Measurements from ENCODE around the gene VN1R5.

The VN1R5 gene

DNA sequence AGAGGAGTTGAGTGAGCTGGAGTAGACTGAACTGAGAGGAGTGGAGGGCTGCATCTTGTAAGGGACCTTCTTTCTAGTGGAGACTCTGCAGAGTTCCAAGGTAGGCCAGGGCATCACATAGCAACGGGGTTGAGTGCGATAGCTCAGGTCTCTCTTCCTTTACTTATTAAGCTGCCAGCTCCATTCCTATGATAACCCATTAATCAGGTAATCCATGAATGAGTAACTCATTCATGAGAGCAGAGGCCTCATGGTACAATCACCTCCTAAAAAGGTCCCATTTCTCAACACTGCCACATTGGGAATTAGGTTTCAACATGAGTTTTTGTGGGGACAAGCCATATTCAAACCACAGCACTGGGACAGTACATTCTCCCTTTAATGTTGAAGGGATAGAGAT, 21.3 kb downstream of the VN1R5 start:
- Histone ChIP-seq H2AK5ac (ENCODE audit: low read length) (no peak overlapping the region), H3K23ac (ENCODE audit: low read length) (no peak overlapping the region), H3K56ac (ENCODE audit: low read length) (no peak overlapping the region), H3K4me3 (ENCODE audit: low read length) (no peak overlapping the region), H3K4ac (ENCODE audit: low read depth, low read length) (no peak overlapping the region), H2BK120ac (ENCODE audit: low read depth, low read length) (no peak overlapping the region), H4K5ac (ENCODE audit: low read length) (no peak overlapping the region), H3K79me1 (ENCODE audit: low read length) (no peaks in the 10 kb centered on the region), H2BK5ac (ENCODE audit: low read length) (no peak overlapping the region), H3K4me2 (ENCODE audit: low read length) (no peak overlapping the region), H3K4me1 (ENCODE audit: control insufficient read depth, low read depth, low read length) (no peaks in the 10 kb centered on the region), H2BK15ac (replicated peaks; ENCODE audit: low read depth) (no peak overlapping the region), H3K18ac (ENCODE audit: low read length) (no peak overlapping the region), H3K9ac (ENCODE audit: low read length) (no peak overlapping the region), H3K27ac (ENCODE audit: low read depth, low read length) (no peak overlapping the region), H3K36me3 (ENCODE audit: control insufficient read depth, insufficient read depth, low read length) (no peaks in the 10 kb centered on the region), H3K79me2 (ENCODE audit: control insufficient read depth, insufficient read depth, low read length) (no peaks in the 10 kb centered on the region), H3K27me3 (ENCODE audit: insufficient read depth, low read length, poor library complexity) (no peaks in the 10 kb centered on the region), H4K8ac (ENCODE audit: low read depth, low read length) (no peak overlapping the region)
- DNase-seq, result no peak
- no CpG with 5 or more reads among the region's 2 CpGs for WGBS (ENCODE audit: extremely low coverage, insufficient coverage, low lambda C conversion rate)

DNA sequence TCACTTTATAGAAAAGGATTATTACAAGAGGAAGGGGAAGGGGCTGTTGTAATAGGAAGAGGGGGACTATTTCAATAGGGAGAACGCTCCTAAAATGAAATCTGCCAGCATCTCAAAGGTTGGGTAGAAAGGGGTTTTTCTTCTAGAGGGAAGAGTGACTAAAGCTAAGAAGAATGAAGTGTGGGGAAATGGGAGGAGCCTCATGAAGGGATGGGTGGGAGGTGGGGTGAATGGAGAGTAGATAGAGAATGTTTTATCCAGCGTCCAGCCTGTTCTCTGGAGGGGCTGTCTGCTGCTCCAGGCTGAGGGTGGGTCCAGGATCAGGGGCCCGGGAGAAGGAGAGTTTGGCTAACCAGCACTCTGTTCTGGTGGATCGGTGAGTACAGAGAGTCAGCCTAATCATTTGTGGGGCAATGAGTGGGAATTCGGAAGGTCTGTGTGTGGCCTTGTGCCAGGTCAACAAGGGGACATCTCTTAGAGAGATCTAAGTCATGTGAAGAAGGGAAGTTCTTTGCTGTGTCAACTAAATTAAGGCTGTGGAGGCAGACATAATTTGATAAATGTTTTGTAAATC, 25.2 kb downstream of the VN1R5 start:
- Histone ChIP-seq H3K9ac (ENCODE audit: low read length) (no peak overlapping the region), H3K79me1 (ENCODE audit: low read length) (no peaks in the 10 kb centered on the region), H3K56ac (ENCODE audit: low read length) (peak overlapping the region; percentile 44), H3K36me3 (ENCODE audit: control insufficient read depth, insufficient read depth, low read length) (no peaks in the 10 kb centered on the region), H3K4me2 (ENCODE audit: low read length) (no peak overlapping the region), H3K27me3 (ENCODE audit: insufficient read depth, low read length, poor library complexity) (no peaks in the 10 kb centered on the region), H2BK15ac (replicated peaks; ENCODE audit: low read depth) (no peak overlapping the region), H2BK5ac (ENCODE audit: low read length) (peak overlapping the region; percentile 9), H2BK120ac (ENCODE audit: low read depth, low read length) (no peak overlapping the region), H3K27ac (ENCODE audit: low read depth, low read length) (no peak overlapping the region), H3K79me2 (ENCODE audit: control insufficient read depth, insufficient read depth, low read length) (no peaks in the 10 kb centered on the region), H2AK5ac (ENCODE audit: low read length) (no peak overlapping the region), H3K4me1 (ENCODE audit: control insufficient read depth, low read depth, low read length) (no peaks in the 10 kb centered on the region), H3K23ac (ENCODE audit: low read length) (no peak overlapping the region), H3K18ac (ENCODE audit: low read length) (no peak overlapping the region), H3K4me3 (ENCODE audit: low read length) (no peak overlapping the region), H4K5ac (ENCODE audit: low read length) (no peak overlapping the region), H4K8ac (ENCODE audit: low read depth, low read length) (no peak overlapping the region), H3K4ac (ENCODE audit: low read depth, low read length) (no peak overlapping the region)
- WGBS (ENCODE audit: extremely low coverage, insufficient coverage, low lambda C conversion rate), result no CpG with 5 or more reads among the region's 5 CpGs
- DNase-seq, result peak; percentile 45

DNA sequence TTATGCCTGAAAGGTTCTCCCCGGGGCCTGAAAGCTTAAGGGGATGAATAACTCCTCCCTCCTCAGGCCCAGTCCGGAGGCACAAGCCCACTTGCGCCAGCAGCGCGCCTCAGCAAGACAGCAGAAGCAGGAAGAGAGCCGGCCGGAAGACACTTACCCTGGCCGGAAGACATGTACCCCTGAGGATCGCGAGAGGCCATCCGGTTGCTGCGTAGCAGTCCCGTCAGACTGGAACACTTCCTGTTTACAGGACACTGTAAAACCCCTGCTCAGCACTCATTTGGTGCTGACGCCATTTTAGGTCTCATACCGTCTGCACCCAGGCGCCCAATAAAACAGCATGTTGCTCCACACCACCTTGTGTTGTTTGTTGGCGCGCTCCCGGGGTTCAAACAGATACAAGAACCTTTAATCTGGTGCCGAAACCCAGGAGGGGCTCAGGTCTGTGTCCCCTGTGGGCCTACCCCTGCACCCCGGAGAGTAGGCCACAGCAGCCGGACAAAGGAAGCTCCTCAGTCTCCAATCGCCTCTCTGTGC, 30.3 kb downstream of the VN1R5 start:
- H3K4me1 ChIP-seq (ENCODE audit: control insufficient read depth, low read depth, low read length), result no peaks in the 10 kb centered on the region
- DNase-seq, result no peak

DNA sequence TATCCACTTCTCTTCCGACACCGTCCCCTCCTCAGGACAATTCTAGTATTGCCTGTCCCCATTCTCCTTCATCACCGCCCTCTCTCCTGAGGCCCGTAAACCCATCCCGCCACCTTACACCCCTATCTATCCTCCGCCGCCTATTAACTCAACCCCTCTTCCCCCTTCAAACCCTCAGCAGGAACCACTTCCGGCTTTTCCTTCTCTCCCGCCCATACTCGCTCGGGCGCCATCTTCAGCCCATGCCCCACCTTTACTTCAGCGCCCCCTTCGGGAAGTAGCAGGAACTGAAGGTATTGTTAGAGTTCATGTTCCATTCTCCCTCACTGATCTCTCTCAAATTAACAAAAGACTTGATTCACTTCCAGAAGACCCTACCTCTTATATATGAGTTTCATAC, 31.6 kb downstream of the VN1R5 start:
- H3K18ac ChIP-seq (ENCODE audit: low read length), result no peak overlapping the region
- no peak overlapping the region for H3K56ac ChIP-seq (ENCODE audit: low read length)
- H3K27ac ChIP-seq (ENCODE audit: low read depth, low read length), result no peak overlapping the region
- no peak overlapping the region for H2BK5ac ChIP-seq (ENCODE audit: low read length)
- no peak overlapping the region for H3K4ac ChIP-seq (ENCODE audit: low read depth, low read length)
- H3K27me3 ChIP-seq (ENCODE audit: insufficient read depth, low read length, poor library complexity), result no peaks in the 10 kb centered on the region
- H3K23ac ChIP-seq (ENCODE audit: low read length), result no peak overlapping the region
- no CpG with 5 or more reads among the region's 14 CpGs for WGBS (ENCODE audit: extremely low coverage, insufficient coverage, low lambda C conversion rate)
- no peak for DNase-seq
- no peak overlapping the region for H3K9ac ChIP-seq (ENCODE audit: low read length)
- H3K4me3 ChIP-seq (ENCODE audit: low read length), result no peak overlapping the region
- H3K36me3 ChIP-seq (ENCODE audit: control insufficient read depth, insufficient read depth, low read length), result no peaks in the 10 kb centered on the region
- H2BK120ac ChIP-seq (ENCODE audit: low read depth, low read length), result no peak overlapping the region
- no peak overlapping the region for H4K5ac ChIP-seq (ENCODE audit: low read length)
- no peak overlapping the region for H2AK5ac ChIP-seq (ENCODE audit: low read length)
- H3K4me2 ChIP-seq (ENCODE audit: low read length), result no peak overlapping the region
- H2BK15ac ChIP-seq (replicated peaks; ENCODE audit: low read depth), result no peak overlapping the region
- peaks cover 8% of the 10 kb centered on the region for H3K4me1 ChIP-seq (ENCODE audit: control insufficient read depth, low read depth, low read length)
- H3K79me1 ChIP-seq (ENCODE audit: low read length), result no peaks in the 10 kb centered on the region
- H4K8ac ChIP-seq (ENCODE audit: low read depth, low read length), result no peak overlapping the region
- no peaks in the 10 kb centered on the region for H3K79me2 ChIP-seq (ENCODE audit: control insufficient read depth, insufficient read depth, low read length)

More for the DNA sequence above, 30.3 kb downstream of the VN1R5 start:
- Histone ChIP-seq H3K27ac (ENCODE audit: low read depth, low read length) (no peak overlapping the region), H3K4me3 (ENCODE audit: low read length) (no peak overlapping the region), H3K27me3 (ENCODE audit: insufficient read depth, low read length, poor library complexity) (no peaks in the 10 kb centered on the region), H2AK5ac (ENCODE audit: low read length) (no peak overlapping the region), H3K4me2 (ENCODE audit: low read length) (no peak overlapping the region), H3K9ac (ENCODE audit: low read length) (no peak overlapping the region), H3K56ac (ENCODE audit: low read length) (no peak overlapping the region), H3K36me3 (ENCODE audit: control insufficient read depth, insufficient read depth, low read length) (no peaks in the 10 kb centered on the region), H2BK15ac (replicated peaks; ENCODE audit: low read depth) (no peak overlapping the region), H3K18ac (ENCODE audit: low read length) (no peak overlapping the region), H4K8ac (ENCODE audit: low read depth, low read length) (no peak overlapping the region), H3K79me2 (ENCODE audit: control insufficient read depth, insufficient read depth, low read length) (no peaks in the 10 kb centered on the region), H3K4ac (ENCODE audit: low read depth, low read length) (no peak overlapping the region), H2BK5ac (ENCODE audit: low read length) (no peak overlapping the region), H3K79me1 (ENCODE audit: low read length) (no peaks in the 10 kb centered on the region), H4K5ac (ENCODE audit: low read length) (no peak overlapping the region), H3K23ac (ENCODE audit: low read length) (no peak overlapping the region), H2BK120ac (ENCODE audit: low read depth, low read length) (no peak overlapping the region)
- no CpG with 5 or more reads among the region's 23 CpGs for WGBS (ENCODE audit: extremely low coverage, insufficient coverage, low lambda C conversion rate)

DNA sequence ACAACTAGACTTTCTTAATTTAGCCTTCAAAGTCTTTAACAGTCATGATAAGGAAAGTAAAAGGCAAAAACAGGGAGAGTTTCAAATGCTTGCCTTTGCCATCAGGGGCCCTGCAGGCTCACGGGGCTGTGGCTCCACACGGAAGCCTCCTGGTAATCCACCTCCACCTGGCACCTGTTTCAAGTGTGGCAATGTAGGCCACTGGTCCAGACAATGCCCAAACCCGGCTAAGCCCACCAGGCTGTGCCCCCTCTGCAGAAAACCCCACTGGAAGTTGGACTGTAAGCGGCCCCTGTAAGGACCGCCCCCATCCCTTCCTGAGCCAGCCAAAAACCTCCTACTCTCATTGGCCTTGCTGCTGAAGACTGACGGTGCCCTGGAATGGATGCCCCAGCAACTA, 32.5 kb downstream of the VN1R5 start:
- no peak overlapping the region for H3K4ac ChIP-seq (ENCODE audit: low read depth, low read length)
- H3K36me3 ChIP-seq (ENCODE audit: control insufficient read depth, insufficient read depth, low read length), result no peaks in the 10 kb centered on the region
- H2BK5ac ChIP-seq (ENCODE audit: low read length), result no peak overlapping the region
- H2BK120ac ChIP-seq (ENCODE audit: low read depth, low read length), result no peak overlapping the region
- H2AK5ac ChIP-seq (ENCODE audit: low read length), result no peak overlapping the region
- H3K23ac ChIP-seq (ENCODE audit: low read length), result no peak overlapping the region
- no peak overlapping the region for H3K4me2 ChIP-seq (ENCODE audit: low read length)
- H3K9ac ChIP-seq (ENCODE audit: low read length), result no peak overlapping the region
- H3K4me1 ChIP-seq (ENCODE audit: control insufficient read depth, low read depth, low read length), result peaks cover 9% of the 10 kb centered on the region
- no peak overlapping the region for H3K18ac ChIP-seq (ENCODE audit: low read length)
- H4K5ac ChIP-seq (ENCODE audit: low read length), result no peak overlapping the region
- H3K4me3 ChIP-seq (ENCODE audit: low read length), result no peak overlapping the region
- no peaks in the 10 kb centered on the region for H3K79me2 ChIP-seq (ENCODE audit: control insufficient read depth, insufficient read depth, low read length)
- DNase-seq, result no peak
- no peaks in the 10 kb centered on the region for H3K79me1 ChIP-seq (ENCODE audit: low read length)
- no peak overlapping the region for H3K56ac ChIP-seq (ENCODE audit: low read length)
- H4K8ac ChIP-seq (ENCODE audit: low read depth, low read length), result no peak overlapping the region
- no peaks in the 10 kb centered on the region for H3K27me3 ChIP-seq (ENCODE audit: insufficient read depth, low read length, poor library complexity)
- H2BK15ac ChIP-seq (replicated peaks; ENCODE audit: low read depth), result no peak overlapping the region
- WGBS (ENCODE audit: extremely low coverage, insufficient coverage, low lambda C conversion rate), result no CpG with 5 or more reads among the region's 6 CpGs
- no peak overlapping the region for H3K27ac ChIP-seq (ENCODE audit: low read depth, low read length)

Data from mesendoderm (in vitro differentiated cells).